ENCODE data around the gene MORN5.
A peak's percentile ranks its signal among the peaks of the same experiment; 100 is the strongest.
"Not testable (repeated sequence)": the region's sequence is repeated elsewhere in the genome, so short reads cannot be mapped to it uniquely, and the experiment has no call there.

The MORN5 gene

GRCh38 chr9:122159026-122159924 is at the start of gene MORN5, which contains the start of gene NDUFA8:
Gene MORN5 (plus strand): TSS chr9:122159908. CDS start chr9:122159973, 65 bp downstream.
Gene NDUFA8 (minus strand): TSS chr9:122159779. CDS start chr9:122159677, 102 bp downstream.
- DNase-seq (ENCODE audit: low spot score) = peak; percentile 100

- DNase-seq (ENCODE audit: low spot score) = no peak
Observed at GRCh38 chr9:122110100-122110833, 49.4 kb upstream of the MORN5 start.

- DNase-seq (ENCODE audit: low spot score) = no peak
Observed at GRCh38 chr9:122111413-122112085, 48.2 kb upstream of the MORN5 start.

GRCh38 chr9:122112238-122112637 is 47.5 kb upstream of the MORN5 start:
- no peak for DNase-seq (ENCODE audit: low spot score)

- no peak for DNase-seq (ENCODE audit: low spot score)
Observed at GRCh38 chr9:122113574-122113973, 46.1 kb upstream of the MORN5 start.

GRCh38 chr9:122115176-122116035 is 44.3 kb upstream of the MORN5 start:
- no peak for DNase-seq (ENCODE audit: low spot score)

- no peak for DNase-seq (ENCODE audit: low spot score)
Observed at GRCh38 chr9:122116040-122116439, 43.7 kb upstream of the MORN5 start.

- no peak for DNase-seq (ENCODE audit: low spot score)
Observed at GRCh38 chr9:122116448-122117173, 43.1 kb upstream of the MORN5 start.

GRCh38 chr9:122117241-122117640 is 42.5 kb upstream of the MORN5 start:
- DNase-seq (ENCODE audit: low spot score) = not testable (repeated sequence)

- no peak for DNase-seq (ENCODE audit: low spot score)
Observed at GRCh38 chr9:122118343-122119165, 41.2 kb upstream of the MORN5 start.

GRCh38 chr9:122119166-122119521 is 40.6 kb upstream of the MORN5 start:
- DNase-seq (ENCODE audit: low spot score) = no peak

- DNase-seq (ENCODE audit: low spot score) = no peak
Observed at GRCh38 chr9:122119721-122120120, 40.0 kb upstream of the MORN5 start.

GRCh38 chr9:122120316-122121071 is 39.2 kb upstream of the MORN5 start:
- no peak for DNase-seq (ENCODE audit: low spot score)

- DNase-seq (ENCODE audit: low spot score) = no peak
Observed at GRCh38 chr9:122121391-122121790, 38.3 kb upstream of the MORN5 start.

GRCh38 chr9:122121931-122122330 is 37.8 kb upstream of the MORN5 start:
- no peak for DNase-seq (ENCODE audit: low spot score)

GRCh38 chr9:122122468-122122867 is 37.2 kb upstream of the MORN5 start:
- DNase-seq (ENCODE audit: low spot score) = no peak

- peak; percentile 91 for DNase-seq (ENCODE audit: low spot score)
Observed at GRCh38 chr9:122122903-122123632, 36.6 kb upstream of the MORN5 start.

GRCh38 chr9:122124048-122124447 is 35.7 kb upstream of the MORN5 start:
- DNase-seq (ENCODE audit: low spot score) = no peak
